ENCODE results near the gene ZNF358. TPM values are rescaled to one million over a fixed set of nuclear protein-coding genes. Genes with fewer than 3 reads are reported as not detected.
A peak's percentile ranks its signal among the peaks of the same experiment; 100 is the strongest.

Gene ZNF358
- total RNA-seq, 4 donors from 2014 or later, result 50.2 to 72.7 (median 69.1) TPM

- in situ Hi-C loops (cut with MboI; ENCODE audit: low pct_ligation_motif_present in 1 of 4, low pct_unique_long_range_greater_than_20kb in 1 of 4, low sequenced_read_pairs in 3 of 4) (loop anchor here in 3 of 4 donors (25.0 kb wide), 2 partner anchors 187 to 263 kb away; no protein-coding TSS in a partner anchor), intact Hi-C loops (cut with DNase I; ENCODE audit: low total_unique reads) (no loop called here)
- H3K9me3 ChIP-seq, result no peaks in the 10 kb centered on the region
- DNase-seq, result no peak
- no peaks in the 10 kb centered on the region for H3K36me3 ChIP-seq
- no peaks in the 10 kb centered on the region for H3K27me3 ChIP-seq
- no peak overlapping the region for H3K27ac ChIP-seq
- WGBS, 2 donors (ENCODE audit: low coverage in 1 of 2), result 91 to 92% methylated on average over 12 to 36 of the region's 36 CpGs
- TF ChIP-seq POLR2AphosphoS5 (IDR thresholded peaks at IDR 0.05) (no peak), EP300 (IDR thresholded peaks at IDR 0.05; ENCODE audit: low read depth) (no peak), CTCF (IDR thresholded peaks at IDR 0.05) (no peak), POLR2A (IDR thresholded peaks at IDR 0.05) (no peak)
- peaks cover 0 to 17% (median 1%) of the 10 kb centered on the region in 4 donors for H3K4me1 ChIP-seq
- H3K4me3 ChIP-seq, result no peak overlapping the region
Measured at GRCh38 chr19:7549429-7550148, 33.7 kb downstream of the ZNF358 start.

- in situ Hi-C loops (cut with MboI; ENCODE audit: low pct_ligation_motif_present in 1 of 4, low pct_unique_long_range_greater_than_20kb in 1 of 4, low sequenced_read_pairs in 3 of 4), result loop anchor here in 3 of 4 donors (25.0 kb wide), 2 partner anchors 188 to 262 kb away; no protein-coding TSS in a partner anchor
- Histone ChIP-seq H3K4me3 (no peak overlapping the region), H3K27me3 (no peaks in the 10 kb centered on the region), H3K27ac (no peak overlapping the region), H3K36me3 (peaks cover 0 to 4% (median 0%) of the 10 kb centered on the region in 4 donors), H3K4me1 (peaks cover 0 to 11% (median 1%) of the 10 kb centered on the region in 4 donors), H3K9me3 (no peaks in the 10 kb centered on the region)
- TF ChIP-seq EP300 (IDR thresholded peaks at IDR 0.05; ENCODE audit: low read depth) (no peak), POLR2A (IDR thresholded peaks at IDR 0.05) (no peak), POLR2AphosphoS5 (IDR thresholded peaks at IDR 0.05) (no peak), CTCF (IDR thresholded peaks at IDR 0.05) (no peak)
- no peak for DNase-seq
- intact Hi-C loops (cut with DNase I; ENCODE audit: low total_unique reads), result no loop called here
- 95% methylated on average over 37 of the region's 41 CpGs; no CpG with 5 or more reads in 1 of the 2 donors for WGBS, 2 donors (ENCODE audit: low coverage in 1 of 2)
Measured at GRCh38 chr19:7550169-7550770, 34.4 kb downstream of the ZNF358 start.

- peaks cover 0 to 6% (median 0%) of the 10 kb centered on the region in 4 donors for H3K36me3 ChIP-seq
- peaks cover 0 to 3% (median 1%) of the 10 kb centered on the region in 4 donors for H3K4me1 ChIP-seq
- in situ Hi-C loops (cut with MboI; ENCODE audit: low pct_ligation_motif_present in 1 of 4, low pct_unique_long_range_greater_than_20kb in 1 of 4, low sequenced_read_pairs in 3 of 4) (loop anchor here in 3 of 4 donors (25.0 kb wide), 2 partner anchors 189 to 261 kb away; no protein-coding TSS in a partner anchor), intact Hi-C loops (cut with DNase I; ENCODE audit: low total_unique reads) (no loop called here)
- H3K9me3 ChIP-seq, result no peaks in the 10 kb centered on the region
- peak; percentile 81 for DNase-seq
- H3K27me3 ChIP-seq, result no peaks in the 10 kb centered on the region
- H3K4me3 ChIP-seq, result peak overlapping the region in 3 of 4 donors; percentile 10 to 32 (median 21)
- peak overlapping the region in 2 of 4 donors; percentile 37 to 63 for H3K27ac ChIP-seq
- 58 to 63% methylated on average over 5 to 37 of the region's 51 CpGs for WGBS, 2 donors (ENCODE audit: low coverage in 1 of 2)
- no peak for TF ChIP-seq CTCF (IDR thresholded peaks at IDR 0.05)
- TF ChIP-seq POLR2A (IDR thresholded peaks at IDR 0.05), result no peak
- no peak for TF ChIP-seq EP300 (IDR thresholded peaks at IDR 0.05; ENCODE audit: low read depth)
- no peak for TF ChIP-seq POLR2AphosphoS5 (IDR thresholded peaks at IDR 0.05)
Measured at GRCh38 chr19:7550987-7551761, 35.3 kb downstream of the ZNF358 start.

All from transverse colon (tissue), 4 donors.